Measurements from ENCODE around the gene USP3. TPM values are rescaled to one million over a fixed set of nuclear protein-coding genes. Genes with fewer than 3 reads are reported as not detected.

The USP3 gene
- total RNA-seq, 1 donor from 2014 or later: 74.5 TPM

DNA sequence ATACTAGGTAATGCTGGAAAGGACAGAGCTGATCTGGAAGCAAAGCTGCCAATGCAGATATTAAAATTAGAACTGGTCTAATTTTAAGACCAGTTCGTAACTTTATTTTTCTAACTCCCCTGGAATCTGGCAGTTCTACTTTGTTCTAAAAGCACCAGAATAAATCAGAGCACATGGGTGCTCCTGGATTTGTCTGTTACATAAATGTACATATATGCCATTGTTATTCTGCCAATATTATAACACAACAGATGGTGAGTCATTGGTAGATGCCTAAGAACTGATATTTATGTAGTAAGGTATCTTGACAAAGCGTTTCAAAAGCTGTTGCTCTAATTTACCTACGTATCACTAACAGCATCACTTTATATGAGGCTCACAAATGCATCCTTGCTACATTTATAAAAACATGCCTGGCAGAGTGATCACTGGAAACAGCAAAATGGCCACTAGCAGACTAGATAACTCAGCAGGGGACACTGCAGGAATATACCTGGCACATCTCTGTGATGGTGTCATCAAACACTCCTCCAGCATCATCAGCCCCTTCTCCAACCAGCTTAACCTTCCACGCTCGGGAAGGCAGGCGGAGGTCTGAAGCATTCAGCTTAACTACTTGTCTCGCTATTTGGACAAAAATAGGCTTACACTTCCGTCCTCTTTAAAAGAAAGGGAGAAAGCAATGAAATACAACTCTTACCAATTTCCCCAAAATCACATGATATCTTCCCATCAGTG is 119.0 kb downstream of the USP3 start:
- H3K36me3 ChIP-seq: peaks cover 72% of the 10 kb centered on the region
- DNase-seq: no peak
- no peaks in the 10 kb centered on the region for H3K27me3 ChIP-seq (ENCODE audit: low read depth)
- ATAC-seq: no peak
- intact Hi-C loops (cut with DNase I): no loop called here
- H3K9me3 ChIP-seq: no peaks in the 10 kb centered on the region
- H3K4me1 ChIP-seq: no peaks in the 10 kb centered on the region
- no peak for TF ChIP-seq CTCF (IDR thresholded peaks at IDR 0.05)
- H3K4me3 ChIP-seq: no peak overlapping the region
- H3K27ac ChIP-seq: no peak overlapping the region

DNA sequence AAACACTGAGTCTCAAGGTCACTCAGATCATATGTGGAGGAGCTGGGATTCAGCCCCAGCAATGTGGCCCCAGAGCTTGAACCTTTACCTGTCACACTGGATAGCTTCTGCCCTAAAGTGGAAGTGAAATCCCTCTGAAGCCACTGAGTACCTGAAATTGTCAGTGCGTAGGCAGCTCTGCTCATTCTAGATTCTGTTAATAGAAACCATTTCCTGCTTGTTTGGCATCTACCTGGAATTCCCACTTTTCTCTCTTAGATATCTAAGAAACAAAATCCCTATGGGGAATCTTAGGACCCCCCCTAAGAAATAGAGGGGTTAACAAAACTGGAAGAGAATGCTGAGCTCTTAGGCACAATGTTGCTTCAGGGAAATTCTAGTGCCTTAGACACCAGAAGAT is 122.6 kb downstream of the USP3 start:
- no peak for TF ChIP-seq CTCF (IDR thresholded peaks at IDR 0.05)
- Histone ChIP-seq H3K9me3 (no peaks in the 10 kb centered on the region), H3K27me3 (ENCODE audit: low read depth) (no peaks in the 10 kb centered on the region), H3K36me3 (peaks cover 100% of the 10 kb centered on the region), H3K27ac (no peak overlapping the region), H3K4me3 (no peak overlapping the region), H3K4me1 (no peaks in the 10 kb centered on the region)
- ATAC-seq: no peak
- intact Hi-C loops (cut with DNase I): no loop called here
- no peak for DNase-seq

DNA sequence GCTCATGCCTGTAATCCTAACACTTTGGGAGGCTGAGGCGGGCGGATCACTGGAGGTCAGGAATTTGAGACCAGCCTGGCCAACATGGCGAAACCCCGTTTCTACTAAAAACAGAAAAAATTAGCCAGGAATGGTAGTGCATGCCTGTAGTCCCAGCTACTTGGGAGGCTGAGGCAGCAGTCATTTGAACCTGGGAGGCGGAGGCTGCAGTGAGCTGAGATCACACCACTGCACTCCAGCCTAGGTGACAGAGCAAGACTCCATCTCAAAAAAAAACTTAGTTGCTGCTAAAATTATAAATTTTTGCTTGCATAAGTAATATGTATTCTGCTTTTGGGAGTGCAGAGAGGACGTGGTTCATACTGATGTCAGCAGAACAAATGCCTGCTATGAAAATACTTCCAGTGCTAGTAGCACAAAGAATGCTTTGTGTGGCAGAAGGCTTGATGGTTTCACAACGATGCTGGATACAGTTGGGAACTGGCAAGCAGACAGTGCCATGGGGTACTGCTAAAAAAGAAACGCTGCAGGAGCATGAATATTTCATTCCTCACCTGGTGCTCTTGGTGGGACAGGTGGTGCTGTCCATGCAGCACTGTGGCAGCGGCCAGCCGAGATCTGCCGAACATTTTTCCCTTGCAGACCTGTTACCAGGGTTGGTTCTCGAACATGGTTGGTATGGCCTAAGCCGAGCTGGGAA is 123.9 kb downstream of the USP3 start:
- no peak for TF ChIP-seq CTCF (IDR thresholded peaks at IDR 0.05)
- no peaks in the 10 kb centered on the region for H3K9me3 ChIP-seq
- ATAC-seq: no peak
- H3K4me3 ChIP-seq: no peak overlapping the region
- no peak overlapping the region for H3K27ac ChIP-seq
- H3K27me3 ChIP-seq (ENCODE audit: low read depth): no peaks in the 10 kb centered on the region
- DNase-seq: no peak
- peaks cover 100% of the 10 kb centered on the region for H3K36me3 ChIP-seq
- H3K4me1 ChIP-seq: no peaks in the 10 kb centered on the region
- intact Hi-C loops (cut with DNase I): no loop called here

GRCh38 chr15:63630036-63630751 is 125.8 kb downstream of the USP3 start:
- Histone ChIP-seq H3K9me3 (no peaks in the 10 kb centered on the region), H3K36me3 (peaks cover 100% of the 10 kb centered on the region), H3K4me3 (no peak overlapping the region), H3K27ac (no peak overlapping the region), H3K27me3 (ENCODE audit: low read depth) (no peaks in the 10 kb centered on the region), H3K4me1 (no peaks in the 10 kb centered on the region)
- intact Hi-C loops (cut with DNase I): no loop called here
- ATAC-seq: no peak
- no peak for DNase-seq
- TF ChIP-seq CTCF (IDR thresholded peaks at IDR 0.05): no peak

- H3K9me3 ChIP-seq: no peaks in the 10 kb centered on the region
- no peak overlapping the region for H3K4me3 ChIP-seq
- H3K27me3 ChIP-seq (ENCODE audit: low read depth): no peaks in the 10 kb centered on the region
- no peak for TF ChIP-seq CTCF (IDR thresholded peaks at IDR 0.05)
- no peaks in the 10 kb centered on the region for H3K4me1 ChIP-seq
- intact Hi-C loops (cut with DNase I): no loop called here
- H3K27ac ChIP-seq: no peak overlapping the region
- H3K36me3 ChIP-seq: peaks cover 99% of the 10 kb centered on the region
- DNase-seq (no peak), ATAC-seq (no peak)
Observed at GRCh38 chr15:63633312-63633711, 128.9 kb downstream of the USP3 start.

Data from lower lobe of right lung (tissue), 2 donors.